K562 (cell line): ENCODE measurements around the gene CD300H. TPM values are rescaled to one million over a fixed set of nuclear protein-coding genes. Genes with fewer than 3 reads are reported as not detected.

Source experiments
- ATAC-seq: fragments of 200-7000 bp; cut with Tn5 transposase; 3 replicates; pipeline ENCODE4 v1.9.1; 2020; ENCODE audit warnings: moderate library complexity
- BruUV-seq: library from RNA; stranded (reverse); fragments of 400-500 nt; replicated peaks from 2 replicates; lab custom pipeline; 2021; lab: Mats Ljungman, UMichigan
- CTCF ChIA-PET: fragments of 300-600 bp; formaldehyde crosslinking; extraction: SDS; loops from one replicate; lab custom pipeline; 2021; ENCODE audit warnings: low intra/inter-chr PET ratio; lab: Yijun Ruan, JAX
- POLR2A ChIA-PET: fragments of 300-600, 350-650 bp; sonication (Branson Sonifier 250); formaldehyde crosslinking; extraction: SDS; loops from one replicate; lab custom pipeline; 2021; ENCODE audit warnings: antibody characterized with exemption, inconsistent platforms; lab: Yijun Ruan, JAX
- DNase-seq, 4 experiments: peaks; one replicate each; pipeline versions ENCODE4 v3.0.0 to v3.0.0-alpha.2; 2011 to 2018; ENCODE audit warnings: low spot score in 3 of 4, mixed read lengths in 3 of 4; ENCODE audit errors: extremely low read depth in 1 of 4
- FAIRE-seq: peaks from 2 replicates; lab custom pipeline; 2011; peaks lifted over from hg19 to GRCh38; lab: Jason Lieb, UNC
- H2AFZ ChIP-seq: 2 replicates; pipeline ENCODE4 v1.6.0; 2011; ENCODE audit warnings: low read depth, low read length, control low read depth, inconsistent platforms
- H3K27ac ChIP-seq: fragments of 200-600 bp; 3 replicates; pipeline ENCODE4 v1.8.0; 2011; ENCODE audit warnings: low read depth, mild to moderate bottlenecking, control low read depth, inconsistent platforms, low read length, moderate library complexity, mixed read lengths; ENCODE audit errors: extremely low read depth
- H3K27me3 ChIP-seq, 2 experiments: fragments of 300-600 bp in 1 of 2; 2 replicates in 1 of 2; 3 replicates in 1 of 2; pipeline versions ENCODE4 v1.6.0 to v1.8.0; 2011; ENCODE audit warnings: inconsistent platforms in 2 of 2, low read length in 2 of 2, mild to moderate bottlenecking in 1 of 2, mixed read lengths in 1 of 2, moderate library complexity in 1 of 2; ENCODE audit not compliant: control insufficient read depth in 2 of 2, insufficient read depth in 2 of 2
- H3K36me3 ChIP-seq: fragments of 300-600 bp; 3 replicates; pipeline ENCODE4 v1.8.0; 2011; ENCODE audit warnings: mild to moderate bottlenecking, low read length, inconsistent platforms; ENCODE audit not compliant: control insufficient read depth, insufficient read depth
- H3K4me1 ChIP-seq, 2 experiments: fragments of 200-600 bp in 1 of 2; replicated peaks in 1 of 2; 2 replicates in 1 of 2; 3 replicates in 1 of 2; pipeline versions ENCODE4 v1.5.1 to v1.8.0; 2011; ENCODE audit warnings: inconsistent platforms in 2 of 2, low read length in 2 of 2, mild to moderate bottlenecking in 1 of 2, mixed read lengths in 1 of 2, moderate library complexity in 1 of 2; ENCODE audit not compliant: control insufficient read depth in 2 of 2, insufficient read depth in 2 of 2
- H3K4me2 ChIP-seq: 2 replicates; pipeline ENCODE4 v1.6.1; 2011; ENCODE audit warnings: low read length, control low read depth, inconsistent platforms, mixed read lengths; ENCODE audit not compliant: insufficient read depth
- H3K4me3 ChIP-seq: fragments of 200-600 bp; sonication (generic), shearing (Covaris generic); 2 replicates; pipeline ENCODE4 v1.5.1; 2016; ENCODE audit warnings: control low read depth, inconsistent platforms
- H3K79me2 ChIP-seq: fragments of 200-600 bp; 3 replicates; pipeline ENCODE4 v1.8.0; 2011; ENCODE audit warnings: low read length, inconsistent platforms; ENCODE audit not compliant: control insufficient read depth, insufficient read depth
- H3K9ac ChIP-seq, 2 experiments: 2 replicates each; pipeline versions ENCODE4 v1.6.0 to v1.6.1; 2011; ENCODE audit warnings: low read depth in 2 of 2, low read length in 2 of 2, control low read depth in 1 of 2, inconsistent platforms in 1 of 2, mild to moderate bottlenecking in 1 of 2, mixed read lengths in 1 of 2; ENCODE audit not compliant: insufficient read depth in 1 of 2
- H3K9me1 ChIP-seq: one replicate; pipeline ENCODE4 v1.6.0; 2011; ENCODE audit warnings: inconsistent platforms, mild to moderate bottlenecking, low read length, moderate library complexity; ENCODE audit not compliant: control insufficient read depth, insufficient read depth
- H3K9me3 ChIP-seq: replicated peaks from 2 replicates; pipeline ENCODE4 v1.5.1; 2011; ENCODE audit warnings: low read depth, low read length, inconsistent platforms; ENCODE audit not compliant: control insufficient read depth, insufficient read depth
- H4K20me1 ChIP-seq: replicated peaks from 2 replicates; pipeline ENCODE4 v1.6.1; 2011; ENCODE audit warnings: low read length, inconsistent platforms, mixed read lengths; ENCODE audit not compliant: control insufficient read depth, insufficient read depth
- CBFA2T2 ChIP-seq: fragments of 450-650 bp; conservative IDR thresholded peaks from 2 replicates; pipeline ENCODE4 v1.6.1; 2017; ENCODE audit warnings: mild to moderate bottlenecking
- E2F8 ChIP-seq: fragments of 450-650 bp; IDR thresholded peaks from 2 replicates; pipeline ENCODE4 v1.7.1; 2018; ENCODE audit warnings: mild to moderate bottlenecking, low read depth; ENCODE audit not compliant: partially characterized antibody
- ELF1 ChIP-seq: fragments of 200-800 bp; sonication (Bioruptor generic); IDR thresholded peaks from 2 replicates; pipeline ENCODE4 v1.6.1; 2016; ENCODE audit warnings: missing genetic modification characterization, missing compliant biosample characterization
- GTF2F1 ChIP-seq: IDR thresholded peaks from 2 replicates; pipeline ENCODE4 v1.6.1; 2011; ENCODE audit warnings: low read depth, low read length, improper control_type of control experiment
- HINFP ChIP-seq: fragments of 450-650 bp; conservative IDR thresholded peaks from 2 replicates; pipeline ENCODE4 v1.6.1; 2016; ENCODE audit warnings: missing genetic modification characterization, low read depth, mild to moderate bottlenecking, control low read depth, missing compliant biosample characterization
- HLTF ChIP-seq: fragments of 450-650 bp; IDR thresholded peaks from 2 replicates; pipeline ENCODE4 v1.6.1; 2016
- MCM2 ChIP-seq: fragments of 450-650 bp; IDR thresholded peaks from 2 replicates; pipeline ENCODE4 v1.6.1; 2017; ENCODE audit warnings: low read depth, mild to moderate bottlenecking
- MEIS2 ChIP-seq: fragments of 450-650 bp; IDR thresholded peaks from 2 replicates; pipeline ENCODE4 v1.6.1; 2014; ENCODE audit warnings: mild to moderate bottlenecking; ENCODE audit not compliant: partially characterized antibody
- PURB ChIP-seq: sonication (generic); formaldehyde crosslinking; IDR thresholded peaks from 2 replicates; pipeline ENCODE4 v1.9.0; 2021; ENCODE audit warnings: low read depth, mild to moderate bottlenecking, missing genetic modification reagents
- RBBP5 ChIP-seq: fragments of 200-600 bp; sonication (generic); IDR thresholded peaks from 2 replicates; pipeline ENCODE4 v1.6.1; 2012; ENCODE audit warnings: borderline replicate concordance, mild to moderate bottlenecking, low read length, control low read depth, inconsistent platforms; ENCODE audit not compliant: insufficient read depth, poor library complexity, severe bottlenecking
- RBM17 ChIP-seq: fragments of 200-400 bp; formaldehyde crosslinking; IDR thresholded peaks from 2 replicates; pipeline ENCODE4 v1.6.1; 2017; ENCODE audit warnings: low read depth, mild to moderate bottlenecking, low read length, borderline replicate concordance
- U2AF2 ChIP-seq: fragments of 200-400 bp; formaldehyde crosslinking; optimal IDR thresholded peaks from 2 replicates; pipeline ENCODE3; 2017; ENCODE audit warnings: low read depth, mild to moderate bottlenecking, low read length
- ZBTB1 ChIP-seq: sonication (generic); formaldehyde crosslinking; IDR thresholded peaks from 2 replicates; pipeline ENCODE4 v1.8.1; 2023; ENCODE audit warnings: missing genetic modification reagents, low read depth, mild to moderate bottlenecking, borderline replicate concordance
- ZFP1 ChIP-seq: fragments of 450-650 bp; formaldehyde crosslinking; IDR thresholded peaks from 2 replicates; pipeline ENCODE4 v1.4.0; 2020; ENCODE audit warnings: mild to moderate bottlenecking, mixed read lengths
- ZNF695 ChIP-seq: fragments of 450-650 bp; formaldehyde crosslinking; IDR thresholded peaks from 2 replicates; pipeline ENCODE4 v1.4.0; 2020; ENCODE audit warnings: mild to moderate bottlenecking, moderate library complexity
- ZNF707 ChIP-seq: fragments of 250-450 bp; sonication (Bioruptor Pico); conservative IDR thresholded peaks from 2 replicates; pipeline ENCODE4 v1.8.0; 2022; ENCODE audit warnings: inconsistent platforms, mild to moderate bottlenecking, moderate library complexity
- WGBS: fragments of 100-300 bp; shearing (Covaris generic); methylation state at CpG from one replicate; pipeline ENCODE4 v1.1.6; 2016; ENCODE audit warnings: low coverage, mixed read lengths; ENCODE audit not compliant: insufficient coverage; ENCODE audit errors: missing lambda C conversion rate; 5-methylcytosine and 5-hydroxymethylcytosine counted together
- in situ Hi-C: fragments of 300-500 bp; cut with MboI; formaldehyde crosslinking; loops from 4 replicates; pipeline ENCODE4 v1.15.0; 2018; ENCODE audit warnings: inconsistent platforms, mixed read lengths
- intact Hi-C: fragments of 100-400 bp; cut with micrococcal nuclease; formaldehyde crosslinking; loops from 2 replicates; pipeline ENCODE4 v1.14.2; 2022
- polyA plus RNA-seq, 8 experiments: library from polyadenylated mRNA; depleted of rRNA in 4 of 8; stranded (reverse) in 5 of 8; unstranded in 3 of 8; fragments of >200 nt; fragmentation: Nextera tagmentation in 2 of 8; fragmentation: Illumina TruSeq in 1 of 8; extraction: Ambion mirVana in 2 of 8; extraction: Trizol in 1 of 8; gene quantifications; 2 replicates each; pipeline versions ENCODE4 v1.2.1 to v1.2.3, GENCODE V29; 2011 to 2014; ENCODE audit warnings: inconsistent platforms in 1 of 8, missing spikeins in 1 of 8
- total RNA-seq, 7 experiments: library from RNA; depleted of rRNA in 6 of 7; stranded (reverse); fragments of >200 nt in 6 of 7; fragmentation: Illumina TruSeq in 2 of 7; extraction: Trizol in 2 of 7; gene quantifications; 2 replicates each; pipeline versions ENCODE4 v1.2.1 to v1.2.3, GENCODE V29; 2011 to 2021; ENCODE audit warnings: low replicate concordance in 1 of 7
- TF ChIP-seq, protein P1 (sequence below), 2 experiments: IDR thresholded peaks in 1 of 2; conservative IDR thresholded peaks in 1 of 2; 2 replicates each; pipeline ENCODE4 v1.6.1; 2016; ENCODE audit warnings: low read depth in 2 of 2, mild to moderate bottlenecking in 1 of 2, missing compliant biosample characterization in 1 of 2, missing genetic modification characterization in 1 of 2, moderate library complexity in 1 of 2

The CD300H gene
- total and polyA plus RNA-seq, 9 of the 15 experiments (the other 6 are each of a cell fraction or from before 2014, with no cell fraction given): not detected

DNA sequence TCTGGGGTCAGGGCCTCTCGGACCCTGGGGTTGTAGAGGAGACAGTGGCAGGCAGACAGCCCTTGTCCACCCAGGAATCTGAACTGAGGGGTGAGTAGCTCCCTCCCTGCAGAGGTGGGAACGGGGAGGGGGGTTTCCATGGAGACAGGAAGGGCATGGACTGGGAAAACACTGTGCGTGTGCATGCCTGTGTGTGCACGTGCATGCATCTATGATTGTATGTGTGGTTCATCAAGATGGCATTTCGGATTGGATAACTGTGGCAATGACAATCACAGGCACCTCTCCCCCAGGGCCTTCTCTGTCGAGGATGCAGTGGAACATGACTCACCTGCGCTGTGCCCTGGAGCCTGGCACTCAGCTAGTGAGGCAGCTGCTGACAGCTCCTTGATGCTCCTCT is 15.3 kb downstream of the CD300H start:
- in situ Hi-C loops: no loop called here
- H3K9me1 ChIP-seq: no peaks in the 10 kb centered on the region
- H4K20me1 ChIP-seq: no peaks in the 10 kb centered on the region; the same call in 1 of the 2 replicates
- H3K9me3 ChIP-seq: no peaks in the 10 kb centered on the region
- H3K4me2 ChIP-seq: no peak overlapping the region
- H3K9ac ChIP-seq: no peak overlapping the region
- whole genome bisulfite sequencing: 1% methylated on average over 7 of the region's 7 CpGs
- FAIRE-seq: no peak
- no peak for ATAC-seq
- no peak overlapping the region for H3K4me3 ChIP-seq
- H3K79me2 ChIP-seq: no peaks in the 10 kb centered on the region
- TF ChIP-seq RBM17: no peak
- no peak for TF ChIP-seq ZNF695 (CRISPR knock-in tag)
- TF ChIP-seq HLTF: no peak
- TF ChIP-seq U2AF2: no peak
- no peak for TF ChIP-seq MEIS2
- no peak for TF ChIP-seq ZBTB1 (CRISPR knock-in tag)
- no peak for TF ChIP-seq ZNF707
- no peak for TF ChIP-seq RBBP5
- no peak for TF ChIP-seq CBFA2T2
- TF ChIP-seq ZFP1 (CRISPR knock-in tag): no peak
- TF ChIP-seq, protein P1, sequence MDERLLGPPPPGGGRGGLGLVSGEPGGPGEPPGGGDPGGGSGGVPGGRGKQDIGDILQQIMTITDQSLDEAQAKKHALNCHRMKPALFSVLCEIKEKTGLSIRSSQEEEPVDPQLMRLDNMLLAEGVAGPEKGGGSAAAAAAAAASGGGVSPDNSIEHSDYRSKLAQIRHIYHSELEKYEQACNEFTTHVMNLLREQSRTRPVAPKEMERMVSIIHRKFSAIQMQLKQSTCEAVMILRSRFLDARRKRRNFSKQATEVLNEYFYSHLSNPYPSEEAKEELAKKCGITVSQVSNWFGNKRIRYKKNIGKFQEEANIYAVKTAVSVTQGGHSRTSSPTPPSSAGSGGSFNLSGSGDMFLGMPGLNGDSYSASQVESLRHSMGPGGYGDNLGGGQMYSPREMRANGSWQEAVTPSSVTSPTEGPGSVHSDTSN (CRISPR knock-in tag; IDR thresholded peaks at IDR 0.05; ENCODE audit: low read depth): no peak
- TF ChIP-seq, protein P1 (tag; conservative IDR thresholded peaks at IDR 0.05; ENCODE audit: low read depth): no peak
- TF ChIP-seq PURB (CRISPR knock-in tag): no peak
- TF ChIP-seq ELF1 (tag): no peak
- TF ChIP-seq E2F8: no peak
- TF ChIP-seq GTF2F1: no peak
- no peak for TF ChIP-seq MCM2
- no peak for TF ChIP-seq HINFP (tag)
- H2AFZ ChIP-seq: no peak overlapping the region
- H3K27ac ChIP-seq: no peak overlapping the region
- H3K27me3 ChIP-seq: peaks cover 12 to 67% of the 10 kb centered on the region in 2 experiments; a peak in 4 of 5 replicates
- CTCF ChIA-PET: no interaction called here
- no peak for DNase-seq
- no peaks in the 10 kb centered on the region for H3K36me3 ChIP-seq
- intact Hi-C loops: no loop called here
- POLR2A ChIA-PET: no interaction called here
- no TSS peak for BruUV-seq
- 0 out of 5 replicates have a peak, but pooled peaks cover 3% of the 10 kb centered on the region in 2 experiments for H3K4me1 ChIP-seq
